Ascending aorta (tissue), 2 donors: ENCODE measurements around the gene NCOA3. TPM values are rescaled to one million over a fixed set of nuclear protein-coding genes. Genes with fewer than 3 reads are reported as not detected.

ENCODE experiments used
- DNase-seq, 2 donors: peaks; one replicate each; pipeline ENCODE4 v3.0.0-alpha.2; 2019; ENCODE audit warnings: low spot score in 2 of 2
- H3K27ac ChIP-seq, 2 donors: fragments of 200-600 bp; sonication (generic); one replicate each; pipeline ENCODE4 v1.5.1; 2016 to 2017; ENCODE audit warnings: mild to moderate bottlenecking in 1 of 2
- H3K27me3 ChIP-seq: fragments of 200-600 bp; sonication (generic); one replicate; pipeline ENCODE4 v1.5.1; 2017
- H3K36me3 ChIP-seq, 2 donors: fragments of 200-600 bp; sonication (generic); one replicate each; pipeline ENCODE4 v1.5.1; 2016
- H3K4me1 ChIP-seq, 2 donors: fragments of 200-600 bp; sonication (generic); one replicate each; pipeline ENCODE4 v1.5.1; 2016 to 2017; ENCODE audit warnings: mild to moderate bottlenecking in 1 of 2
- H3K4me3 ChIP-seq, 2 donors: fragments of 200-600 bp; sonication (generic); one replicate each; pipeline ENCODE4 v1.5.1; 2016 to 2017; ENCODE audit warnings: mild to moderate bottlenecking in 1 of 2
- H3K9me3 ChIP-seq, 2 donors: fragments of 200-600 bp; sonication (generic); one replicate each; pipeline ENCODE4 v1.5.1; 2016
- CTCF ChIP-seq, 3 experiments: fragments of 200-600 bp in 2 of 3; fragments of 450-650 bp in 1 of 3; sonication (generic) in 2 of 3; IDR thresholded peaks; one replicate each; pipeline ENCODE4 v1.5.1; 2016 to 2019; ENCODE audit warnings: antibody characterized with exemption in 3 of 3, mild to moderate bottlenecking in 1 of 3, moderate library complexity in 1 of 3
- intact Hi-C: fragments of 100-400 bp; cut with DNase I; formaldehyde crosslinking; loops from one replicate; pipeline ENCODE4 v1.15.1; 2023
- total RNA-seq: library from RNA; depleted of rRNA; stranded (reverse); fragments of >200 nt; gene quantifications from one replicate; pipeline ENCODE4 v1.1.0, GENCODE V29; 2016

The NCOA3 gene
- total RNA-seq, 1 donor from 2014 or later = 26.3 TPM

- no peak for DNase-seq
- Histone ChIP-seq H3K27me3 (no peaks in the 10 kb centered on the region), H3K36me3 (no peaks in the 10 kb centered on the region), H3K4me1 (peaks cover 0 to 6% of the 10 kb centered on the region in 2 donors), H3K27ac (no peak overlapping the region), H3K4me3 (no peak overlapping the region), H3K9me3 (no peaks in the 10 kb centered on the region)
- intact Hi-C loops = no loop called here
- TF ChIP-seq CTCF (IDR thresholded peaks at IDR 0.05) = no peak
Measured at GRCh38 chr20:47532002-47532401, 30.3 kb downstream of the NCOA3 start.

GRCh38 chr20:47533518-47534062, 31.9 kb downstream of the NCOA3 start:
- DNase-seq = no peak
- Histone ChIP-seq H3K4me3 (no peak overlapping the region), H3K9me3 (no peaks in the 10 kb centered on the region), H3K4me1 (peaks cover 0 to 6% of the 10 kb centered on the region in 2 donors), H3K27me3 (no peaks in the 10 kb centered on the region), H3K36me3 (no peaks in the 10 kb centered on the region), H3K27ac (no peak overlapping the region)
- TF ChIP-seq CTCF (IDR thresholded peaks at IDR 0.05) = no peak
- intact Hi-C loops = no loop called here

GRCh38 chr20:47534405-47534804, 32.7 kb downstream of the NCOA3 start:
- no peak for DNase-seq
- no peak for TF ChIP-seq CTCF (IDR thresholded peaks at IDR 0.05)
- Histone ChIP-seq H3K36me3 (no peaks in the 10 kb centered on the region), H3K27me3 (no peaks in the 10 kb centered on the region), H3K27ac (no peak overlapping the region), H3K9me3 (no peaks in the 10 kb centered on the region), H3K4me3 (no peak overlapping the region), H3K4me1 (peaks cover 0 to 5% of the 10 kb centered on the region in 2 donors)
- intact Hi-C loops = no loop called here

- Histone ChIP-seq H3K4me1 (peaks cover 0 to 8% of the 10 kb centered on the region in 2 donors), H3K4me3 (no peak overlapping the region), H3K27me3 (no peaks in the 10 kb centered on the region), H3K9me3 (no peaks in the 10 kb centered on the region), H3K36me3 (no peaks in the 10 kb centered on the region), H3K27ac (no peak overlapping the region)
- intact Hi-C loops = no loop called here
- no peak for TF ChIP-seq CTCF (IDR thresholded peaks at IDR 0.05)
- no peak for DNase-seq
Measured at GRCh38 chr20:47535088-47535487, 33.4 kb downstream of the NCOA3 start.

- H3K4me1 ChIP-seq = peaks cover 0 to 13% of the 10 kb centered on the region in 2 donors
Measured at GRCh38 chr20:47535994-47536393, 34.3 kb downstream of the NCOA3 start.

More at GRCh38 chr20:47535994-47536393, 34.3 kb downstream of the NCOA3 start:
- Histone ChIP-seq H3K4me3 (no peak overlapping the region), H3K27ac (no peak overlapping the region), H3K27me3 (no peaks in the 10 kb centered on the region), H3K9me3 (no peaks in the 10 kb centered on the region), H3K36me3 (no peaks in the 10 kb centered on the region)
- intact Hi-C loops = no loop called here
- no peak for TF ChIP-seq CTCF (IDR thresholded peaks at IDR 0.05)
- no peak for DNase-seq
